Measurements from ENCODE around the gene TM7SF2.

TM7SF2 gene

DNA sequence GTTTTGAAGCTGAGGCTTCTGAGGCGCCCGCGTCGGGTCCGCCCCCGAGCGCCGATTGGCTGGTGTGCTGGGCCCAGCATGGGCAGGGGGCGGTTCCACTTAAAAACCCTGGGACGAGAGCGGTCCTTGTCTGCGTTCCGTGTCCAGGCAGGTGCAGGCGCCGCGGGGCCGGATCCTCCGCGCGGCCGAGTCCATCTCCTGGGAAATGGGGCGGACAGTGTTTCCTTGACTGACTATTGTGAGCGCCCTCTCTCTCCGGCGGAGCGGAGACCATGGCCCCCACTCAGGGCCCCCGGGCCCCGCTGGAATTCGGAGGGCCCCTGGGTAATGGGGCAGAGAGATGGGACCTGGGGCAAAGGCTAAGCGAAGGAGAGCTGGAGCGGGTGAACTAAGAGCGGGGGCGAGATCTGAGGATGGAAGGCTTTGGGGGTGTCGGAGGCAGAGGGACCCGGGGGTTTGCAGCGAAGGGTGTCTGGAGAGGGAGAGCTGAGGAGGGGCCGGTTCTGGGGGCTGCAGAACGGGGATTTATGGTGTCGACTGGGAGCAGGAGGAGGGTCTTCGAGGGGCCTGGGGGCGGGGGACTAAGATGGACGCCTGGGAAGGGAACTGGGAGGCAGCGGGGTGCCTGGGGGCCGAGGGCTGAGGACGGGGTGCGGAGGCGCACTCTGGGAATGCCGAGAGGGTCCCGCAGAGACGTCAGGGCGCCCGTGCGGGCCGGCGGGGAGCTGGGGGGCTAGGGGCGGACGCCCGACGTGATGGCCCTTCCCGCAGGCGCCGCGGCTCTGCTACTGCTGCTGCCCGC is at the start of gene TM7SF2:
Gene TM7SF2, plus strand, starts transcription at position 129 of the 802 bp plus-strand sequence. Its CDS starts 144 bp downstream, at position 273.
- in situ Hi-C loops (cut with MboI; ENCODE audit: low sequenced_read_pairs): no loop called here

DNA sequence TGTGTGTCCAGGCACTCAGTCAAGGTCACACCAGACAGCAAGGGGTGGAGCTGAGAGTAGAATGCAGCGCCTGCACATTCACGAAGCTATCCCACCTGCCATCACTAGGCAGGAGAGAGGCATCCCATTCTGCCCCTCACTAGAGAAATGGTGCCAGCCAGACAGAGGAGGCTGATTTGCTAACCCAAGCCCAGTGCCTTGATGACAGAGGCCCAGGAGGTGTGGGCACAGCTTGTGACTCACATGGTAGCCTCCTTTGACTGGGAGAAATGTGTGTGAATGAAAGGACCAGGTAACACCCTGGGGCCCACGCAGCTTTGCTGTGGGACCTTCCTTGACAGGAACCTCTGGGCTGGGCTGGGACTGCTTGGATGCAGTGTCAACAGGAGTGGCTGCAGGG is 48.1 kb upstream of the TM7SF2 start:
- in situ Hi-C loops (cut with MboI; ENCODE audit: low sequenced_read_pairs): no loop called here

DNA sequence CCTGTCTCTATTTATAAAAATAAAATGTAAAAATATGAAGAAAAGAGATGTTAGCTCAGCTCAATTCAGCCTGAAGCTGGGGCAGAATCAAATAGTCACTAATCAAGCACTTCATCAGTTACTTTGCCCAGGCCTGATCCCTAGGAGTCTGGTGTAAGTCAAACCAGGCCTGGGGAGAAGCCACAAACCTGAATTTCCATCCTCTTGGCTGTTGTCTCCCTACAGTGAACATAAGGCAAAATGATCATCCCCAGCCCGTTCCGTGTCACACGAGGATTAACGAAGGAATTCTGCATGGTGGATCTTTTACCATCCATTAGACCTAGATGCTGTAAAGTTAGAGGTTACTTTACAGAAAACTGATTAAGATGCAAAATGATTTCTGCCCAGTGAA is 46.8 kb upstream of the TM7SF2 start:
- in situ Hi-C loops (cut with MboI; ENCODE audit: low sequenced_read_pairs): no loop called here

DNA sequence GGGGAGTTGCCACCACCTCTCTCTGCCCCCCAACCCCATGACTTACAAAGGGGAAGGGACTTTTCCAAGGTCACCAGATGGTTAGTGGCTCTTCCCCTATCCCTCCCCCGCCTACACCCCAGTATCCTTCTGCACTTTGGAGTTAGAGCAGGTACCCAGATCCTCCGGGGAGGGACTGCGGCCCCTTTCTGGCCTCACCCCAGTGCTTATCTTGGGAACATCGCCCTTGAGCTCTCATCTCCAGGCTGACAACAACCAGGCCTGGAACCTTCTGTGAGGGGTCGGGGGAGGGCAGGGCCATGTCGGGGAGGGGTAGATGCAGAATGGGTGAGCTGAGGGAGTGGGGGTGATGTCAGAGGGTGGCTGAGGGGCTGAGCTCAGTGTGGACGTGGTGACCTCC is 45.8 kb upstream of the TM7SF2 start:
- in situ Hi-C loops (cut with MboI; ENCODE audit: low sequenced_read_pairs): no loop called here

DNA sequence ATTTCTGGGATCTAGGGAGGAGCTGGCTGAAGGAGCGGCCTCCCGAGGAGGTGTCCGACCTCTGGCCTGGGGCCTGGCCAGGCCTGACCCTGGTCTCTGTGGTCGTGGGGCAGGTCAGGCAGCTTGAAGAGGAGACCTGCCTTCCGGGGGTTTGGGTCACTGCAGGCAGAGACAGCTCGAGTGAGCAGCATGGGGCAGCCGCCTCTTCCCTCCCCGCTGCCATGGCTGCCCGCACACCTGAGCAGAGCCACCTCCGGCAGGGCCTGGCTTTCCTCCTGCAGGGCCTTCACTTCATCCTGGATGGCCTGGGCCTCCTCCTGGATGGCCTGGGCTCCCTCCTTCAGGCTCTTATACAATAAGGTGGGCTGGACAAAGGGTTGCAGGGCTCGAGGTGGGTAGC is 45.4 kb upstream of the TM7SF2 start:
- in situ Hi-C loops (cut with MboI; ENCODE audit: low sequenced_read_pairs): no loop called here

DNA sequence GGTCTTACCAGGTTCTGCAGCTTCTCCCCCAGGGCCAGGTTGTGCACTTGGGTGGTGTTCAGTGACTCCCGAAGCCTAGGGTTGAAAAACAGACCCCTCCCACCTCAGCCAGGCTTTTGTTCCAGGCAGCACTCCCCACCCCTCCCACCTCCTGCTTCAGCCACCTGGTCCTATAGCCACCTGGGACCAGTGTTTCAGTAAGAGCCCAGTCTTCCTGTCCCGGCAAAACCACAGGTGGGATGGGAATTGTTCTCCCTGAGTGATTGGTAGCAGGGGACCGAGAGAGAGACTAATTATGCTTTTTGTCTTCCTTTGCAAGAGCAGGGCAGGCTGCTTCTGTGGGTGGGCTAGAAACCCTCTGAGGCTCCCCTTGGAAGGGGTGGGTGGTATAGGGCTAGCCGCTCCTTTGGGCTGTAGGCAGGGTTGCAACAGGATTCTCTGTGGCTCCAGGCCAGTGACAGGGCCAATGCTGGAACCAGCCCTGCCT is 44.8 kb upstream of the TM7SF2 start:
- in situ Hi-C loops (cut with MboI; ENCODE audit: low sequenced_read_pairs): no loop called here

DNA sequence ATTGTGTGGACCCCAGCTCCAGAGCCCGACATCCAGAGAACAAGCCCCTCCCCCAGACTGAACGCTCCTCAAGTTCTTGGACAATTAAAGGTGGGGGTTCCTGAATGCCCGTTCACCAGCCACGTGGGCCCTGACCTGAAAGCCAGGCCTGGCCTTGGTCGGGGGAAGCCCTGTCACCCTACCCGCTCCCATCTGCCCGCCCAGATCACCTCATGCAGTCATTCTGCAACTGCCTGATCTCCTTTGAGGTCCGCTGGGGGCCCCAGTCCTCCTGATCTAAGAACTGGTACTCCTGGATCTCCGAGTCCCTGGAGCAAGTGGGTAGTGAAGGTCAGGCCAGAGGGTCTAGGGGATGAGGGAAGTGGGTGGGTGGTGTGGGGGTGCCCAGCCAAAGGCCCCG is 44.2 kb upstream of the TM7SF2 start:
- in situ Hi-C loops (cut with MboI; ENCODE audit: low sequenced_read_pairs): no loop called here

DNA sequence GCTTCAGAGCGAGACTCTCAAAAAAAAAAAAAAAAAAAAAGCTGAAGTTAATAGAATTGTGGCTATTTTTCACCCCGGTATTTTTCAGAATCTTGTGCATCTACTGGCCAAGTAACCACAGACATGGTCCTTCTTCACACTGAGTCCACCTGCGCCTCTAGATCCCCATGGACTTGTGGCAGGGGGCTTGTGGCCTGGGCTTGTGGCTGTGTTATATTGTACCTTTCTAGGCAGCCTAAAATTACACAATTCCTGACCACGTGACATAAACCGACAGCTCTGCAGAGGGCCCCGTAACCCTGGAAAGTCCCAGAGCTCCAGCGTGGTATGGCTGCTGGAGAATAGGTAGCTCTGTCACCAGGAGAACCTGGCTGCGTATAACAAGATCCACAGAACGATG is 42.5 kb upstream of the TM7SF2 start:
- in situ Hi-C loops (cut with MboI; ENCODE audit: low sequenced_read_pairs): no loop called here

DNA sequence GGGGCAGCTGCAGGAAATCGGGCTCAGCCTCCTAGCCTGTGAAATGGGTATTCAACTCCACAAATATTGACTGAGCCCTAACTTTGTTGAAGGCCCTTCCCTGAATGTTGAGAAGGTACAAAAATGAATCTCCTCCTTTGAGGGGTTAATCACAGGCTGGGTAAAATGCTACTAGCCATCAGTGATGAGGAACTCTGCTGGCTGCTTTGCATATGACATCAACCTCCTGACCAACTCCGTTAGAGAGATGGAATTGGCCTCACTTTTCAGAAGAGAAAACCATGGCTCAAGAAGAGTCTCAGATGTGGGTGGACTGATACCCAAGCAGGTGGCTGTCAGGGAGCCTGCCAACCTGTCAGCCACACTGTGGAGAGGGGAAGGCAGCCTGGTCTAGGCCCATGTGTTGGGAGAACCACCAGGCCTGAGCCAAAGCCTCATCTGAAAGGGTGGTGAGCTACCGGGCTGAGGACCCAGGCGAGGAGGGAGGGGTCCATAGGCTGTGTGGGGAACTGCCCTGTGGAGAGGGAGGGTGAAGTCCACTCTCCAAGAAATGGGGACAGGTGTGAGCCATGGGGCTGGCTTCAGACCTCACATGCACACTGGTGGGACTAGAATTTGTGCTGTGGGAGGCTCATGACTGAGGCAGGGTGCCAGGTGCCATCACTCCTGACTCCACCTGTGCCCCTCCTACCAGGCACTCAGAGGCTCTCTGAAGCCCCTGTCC is 39.6 kb upstream of the TM7SF2 start:
- in situ Hi-C loops (cut with MboI; ENCODE audit: low sequenced_read_pairs): no loop called here

DNA sequence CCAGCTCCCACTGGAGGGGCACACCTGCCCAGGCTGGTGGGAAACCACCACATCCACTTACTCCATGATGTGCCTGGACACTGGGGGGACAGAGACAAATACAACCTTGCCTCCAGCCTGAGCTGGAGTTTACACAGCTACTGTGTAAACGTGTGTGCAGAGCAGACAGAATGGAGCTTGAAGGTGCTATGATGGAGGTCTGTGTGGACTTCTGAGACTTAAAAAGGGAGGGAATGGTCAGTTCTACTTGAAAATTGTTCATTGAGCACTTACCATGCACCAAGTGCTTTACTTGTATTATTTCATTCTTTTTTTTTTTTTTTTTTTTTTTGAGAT is 39.1 kb upstream of the TM7SF2 start:
- in situ Hi-C loops (cut with MboI; ENCODE audit: low sequenced_read_pairs): no loop called here

DNA sequence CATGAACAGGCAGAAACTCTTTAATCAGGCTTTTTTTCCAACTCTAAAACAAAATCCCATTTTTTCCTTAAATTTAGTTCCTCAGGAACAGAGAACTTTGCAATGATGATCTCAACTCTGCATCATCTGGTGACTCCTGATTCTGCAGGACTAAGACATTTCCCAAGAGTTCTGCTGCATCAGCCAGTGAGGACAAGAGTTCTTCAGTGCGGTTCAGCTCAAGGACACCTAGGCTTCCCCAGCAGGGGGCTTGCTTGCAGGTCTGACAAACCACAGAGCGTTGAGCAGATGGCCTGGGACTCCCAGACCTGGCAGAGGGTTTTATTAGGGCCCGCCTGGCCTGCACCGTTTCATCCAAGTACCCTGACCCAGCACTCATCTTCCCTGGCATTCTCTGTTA is 34.2 kb upstream of the TM7SF2 start:
- in situ Hi-C loops (cut with MboI; ENCODE audit: low sequenced_read_pairs): no loop called here

DNA sequence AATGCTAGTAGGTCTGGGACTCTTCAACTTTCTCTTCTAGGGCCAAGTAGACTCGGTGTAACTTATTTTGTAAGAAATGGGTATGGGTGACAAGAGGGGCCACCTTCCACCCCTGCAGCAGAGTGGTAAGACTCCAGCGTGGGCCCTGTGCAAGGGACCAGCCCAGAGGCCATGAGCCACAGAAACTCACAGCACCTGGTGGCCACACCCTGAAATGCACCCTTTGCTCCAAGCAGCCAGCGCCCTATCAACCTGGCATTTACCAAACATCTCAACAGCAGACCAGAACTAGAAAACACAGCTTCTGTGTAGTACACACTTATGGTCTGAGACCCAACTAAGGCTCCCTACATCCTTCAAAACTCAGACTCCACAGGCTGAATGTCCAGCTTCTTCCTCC is 33.5 kb upstream of the TM7SF2 start:
- in situ Hi-C loops (cut with MboI; ENCODE audit: low sequenced_read_pairs): no loop called here

DNA sequence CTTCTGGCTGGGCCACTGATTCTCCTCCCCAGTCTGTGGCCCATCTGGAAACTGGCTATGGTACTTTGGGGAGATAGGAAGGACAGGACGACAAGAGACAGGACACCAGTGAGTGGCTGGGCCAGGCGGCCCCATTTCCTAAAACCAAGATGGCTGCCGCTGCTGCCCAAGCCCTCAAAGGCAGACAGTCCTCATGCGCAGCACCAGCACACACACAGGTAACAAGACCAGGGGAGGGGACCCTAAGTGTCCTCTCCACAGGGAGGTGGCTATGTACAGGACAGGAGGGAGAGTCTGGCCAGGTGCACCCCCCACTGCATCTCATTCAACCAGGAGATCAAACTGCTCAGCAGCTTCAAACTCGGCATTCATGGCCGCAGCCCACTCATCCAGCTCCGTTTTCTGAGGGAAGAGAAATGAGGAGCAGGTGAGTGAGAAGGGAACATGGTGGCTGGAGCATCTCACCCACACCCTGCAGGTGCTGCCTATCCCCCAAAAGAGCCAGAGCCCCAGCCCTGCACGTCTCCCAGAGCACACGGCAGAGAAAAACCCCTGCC is 32.8 kb upstream of the TM7SF2 start:
- in situ Hi-C loops (cut with MboI; ENCODE audit: low sequenced_read_pairs): no loop called here

DNA sequence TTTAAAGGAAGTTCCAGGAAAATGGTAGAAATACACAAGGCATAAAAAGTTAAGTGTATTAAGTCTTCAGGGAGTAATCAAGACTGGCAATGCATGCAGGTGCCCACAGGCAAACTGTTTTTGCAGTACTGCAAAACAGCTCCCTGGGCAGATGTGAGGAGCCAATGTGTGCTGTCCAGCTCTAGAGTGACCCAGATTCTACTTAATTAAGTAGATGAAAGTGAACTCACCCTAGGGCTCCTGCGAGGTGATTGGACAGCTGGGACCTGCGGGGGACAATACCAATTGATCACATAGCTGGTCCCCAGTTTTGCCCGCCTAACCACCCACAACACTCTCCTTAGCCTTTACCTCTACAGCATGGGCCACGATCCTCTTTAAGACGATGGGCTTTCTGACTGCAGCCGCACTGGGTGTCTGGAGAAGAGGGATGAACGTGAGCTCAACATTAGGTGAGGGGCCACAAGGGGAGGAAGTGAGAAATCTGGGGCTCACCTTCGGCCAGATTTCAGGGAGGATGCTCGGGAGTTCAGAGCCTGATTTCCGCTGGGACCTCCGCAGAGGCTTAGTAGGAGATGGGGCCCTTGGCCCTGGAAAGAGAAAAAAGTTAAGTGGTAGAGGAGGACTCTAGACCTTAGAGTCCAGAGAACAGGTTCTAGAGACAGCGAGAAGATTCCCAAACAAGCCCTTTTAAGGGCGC is 28.4 kb upstream of the TM7SF2 start:
- in situ Hi-C loops (cut with MboI; ENCODE audit: low sequenced_read_pairs): no loop called here

DNA sequence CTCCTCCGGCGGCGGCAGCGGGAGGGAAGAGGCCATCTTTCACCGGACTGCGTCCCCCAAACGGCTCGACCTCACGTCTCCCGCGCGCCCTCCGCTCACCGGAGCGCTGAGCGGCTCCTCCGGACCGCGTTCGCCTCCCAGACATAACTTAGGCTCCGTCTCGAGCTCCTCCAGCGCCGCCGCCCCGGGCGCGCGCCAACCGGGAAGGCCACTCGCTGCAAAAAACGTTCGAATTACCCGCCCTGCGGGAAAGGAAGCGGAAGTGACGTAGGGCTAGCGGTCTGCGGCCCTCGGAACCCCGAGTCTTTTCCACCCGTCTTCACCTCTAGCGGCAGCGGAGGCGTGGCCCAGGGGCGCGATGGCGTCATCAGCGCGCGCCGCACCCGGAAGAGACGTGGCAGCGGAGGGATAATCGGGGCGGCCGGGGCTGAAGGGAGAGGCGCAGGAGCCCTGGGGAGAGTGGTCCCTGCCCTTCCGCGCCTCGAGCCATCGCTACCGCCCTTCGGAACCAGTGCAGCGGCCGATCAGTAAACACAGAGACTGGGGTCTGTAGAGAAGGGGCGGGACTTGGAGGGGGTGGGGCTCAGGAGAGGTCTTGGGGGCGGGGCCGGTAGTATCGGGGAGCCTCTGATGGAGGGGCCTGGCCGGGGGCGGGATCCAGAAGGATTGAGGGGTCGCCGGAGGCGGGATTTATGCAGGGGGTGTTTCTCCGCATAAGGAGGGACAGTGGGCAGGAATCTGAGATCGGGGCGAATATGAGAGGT is 27.7 kb upstream of the TM7SF2 start, which contains the start of the genes CDCA5 and ZFPL1:
Gene CDCA5, minus strand, starts transcription at position 207 of the 764 bp plus-strand sequence. Its CDS starts 62 bp downstream, at position 145.
Gene ZFPL1, plus strand, starts transcription at position 389 of the 764 bp plus-strand sequence. CDS start 477 bp downstream, outside the sequence.
- in situ Hi-C loops (cut with MboI; ENCODE audit: low sequenced_read_pairs): no loop called here

DNA sequence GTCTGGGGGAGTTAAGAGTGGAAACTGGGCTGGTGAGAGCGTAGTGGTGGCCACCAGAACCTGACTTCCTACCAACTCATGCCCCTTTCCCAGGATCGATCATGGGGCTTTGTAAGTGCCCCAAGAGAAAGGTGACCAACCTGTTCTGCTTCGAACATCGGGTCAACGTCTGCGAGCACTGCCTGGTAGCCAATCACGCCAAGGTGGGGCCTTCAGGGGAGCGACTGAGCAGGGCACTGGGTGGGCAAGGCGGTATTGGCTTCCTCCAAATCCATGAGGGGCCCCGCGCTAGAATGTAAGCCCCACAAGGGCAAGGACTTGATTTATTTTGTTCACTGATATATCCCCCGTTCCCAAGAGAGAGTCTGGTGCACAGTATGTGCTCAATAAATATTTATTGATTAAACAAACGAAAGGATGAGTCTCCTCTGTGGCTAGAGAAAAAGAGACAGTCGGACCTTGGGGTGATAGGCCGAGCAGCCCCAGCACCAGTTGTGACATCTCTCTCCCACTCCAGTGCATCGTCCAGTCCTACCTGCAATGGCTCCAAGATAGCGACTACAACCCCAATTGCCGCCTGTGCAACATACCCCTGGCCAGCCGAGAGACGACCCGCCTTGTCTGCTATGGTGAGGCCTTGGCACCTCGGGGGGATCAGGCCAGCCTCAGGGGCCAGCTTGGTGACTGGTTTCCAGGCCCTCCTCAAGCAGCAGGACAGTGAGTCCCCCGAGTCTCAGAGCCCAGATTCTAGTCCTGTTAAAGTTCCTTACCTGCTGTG is 26.9 kb upstream of the TM7SF2 start:
- in situ Hi-C loops (cut with MboI; ENCODE audit: low sequenced_read_pairs): no loop called here

DNA sequence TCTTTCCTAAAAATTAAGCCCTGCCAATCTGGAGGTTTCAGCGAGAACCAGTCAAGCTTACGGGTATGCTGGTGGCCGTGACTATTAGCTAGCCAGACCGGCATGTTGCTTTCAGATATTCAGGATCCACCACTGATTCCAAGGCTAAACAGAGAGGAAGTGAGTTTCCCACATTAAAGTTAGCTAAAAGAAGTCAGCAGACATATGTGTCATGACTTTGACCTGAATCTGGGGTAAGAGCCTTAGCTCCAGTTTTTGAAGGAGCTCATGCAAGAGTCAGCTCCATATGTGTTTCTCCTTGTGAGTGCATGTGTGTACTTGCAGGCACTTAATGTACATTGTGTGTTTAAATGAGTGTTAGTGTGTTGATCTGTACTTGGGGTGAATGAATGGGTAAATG is 26.2 kb upstream of the TM7SF2 start:
- in situ Hi-C loops (cut with MboI; ENCODE audit: low sequenced_read_pairs): no loop called here

DNA sequence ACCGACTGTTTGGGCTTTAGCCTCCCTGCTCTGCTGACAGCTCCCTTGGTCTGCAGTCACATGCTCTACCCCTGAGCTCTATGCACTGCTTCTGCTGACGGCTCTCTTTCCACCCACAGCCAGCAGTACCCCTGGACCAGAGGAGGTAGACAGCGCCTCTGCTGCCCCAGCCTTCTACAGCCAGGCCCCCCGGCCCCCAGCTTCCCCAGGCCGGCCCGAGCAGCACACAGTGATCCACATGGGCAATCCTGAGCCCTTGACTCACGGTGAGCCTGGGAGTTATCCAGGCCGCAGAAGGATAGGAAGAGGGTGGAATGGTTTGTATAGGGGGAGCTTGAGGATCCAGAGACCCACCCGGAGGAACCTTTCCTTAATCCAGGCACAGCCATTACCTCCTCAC is 24.9 kb upstream of the TM7SF2 start:
- in situ Hi-C loops (cut with MboI; ENCODE audit: low sequenced_read_pairs): no loop called here

DNA sequence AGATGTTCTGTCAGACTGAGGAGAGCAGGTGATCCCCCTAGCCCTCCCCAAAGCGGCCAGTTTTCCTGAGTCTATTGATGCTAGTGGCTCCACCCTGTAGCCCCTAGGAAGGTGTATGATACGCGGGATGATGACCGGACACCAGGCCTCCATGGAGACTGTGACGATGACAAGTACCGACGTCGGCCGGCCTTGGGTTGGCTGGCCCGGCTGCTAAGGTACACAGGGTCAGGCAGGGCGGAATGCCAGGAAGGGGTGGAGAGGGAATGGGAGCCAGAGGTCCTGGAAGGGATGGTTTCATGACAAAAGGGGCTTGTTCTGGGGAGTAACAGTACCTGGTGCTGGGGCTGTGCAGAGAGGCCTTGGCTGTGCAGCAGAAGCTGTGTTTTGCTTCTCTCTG is 24.5 kb upstream of the TM7SF2 start:
- in situ Hi-C loops (cut with MboI; ENCODE audit: low sequenced_read_pairs): no loop called here

DNA sequence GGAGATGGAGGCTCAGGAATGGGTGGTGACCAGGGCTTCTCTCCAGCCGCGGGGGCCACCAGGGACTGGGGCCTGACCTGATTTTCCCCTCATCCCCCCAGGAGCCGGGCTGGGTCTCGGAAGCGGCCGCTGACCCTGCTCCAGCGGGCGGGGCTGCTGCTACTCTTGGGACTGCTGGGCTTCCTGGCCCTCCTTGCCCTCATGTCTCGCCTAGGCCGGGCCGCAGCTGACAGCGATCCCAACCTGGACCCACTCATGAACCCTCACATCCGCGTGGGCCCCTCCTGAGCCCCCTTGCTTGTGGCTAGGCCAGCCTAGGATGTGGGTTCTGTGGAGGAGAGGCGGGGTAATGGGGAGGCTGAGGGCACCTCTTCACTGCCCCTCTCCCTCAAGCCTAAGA is 23.8 kb upstream of the TM7SF2 start:
- in situ Hi-C loops (cut with MboI; ENCODE audit: low sequenced_read_pairs): no loop called here
